Panc1 (cell line): Measurements from ENCODE around the gene CMIP. TPM values are rescaled to one million over a fixed set of nuclear protein-coding genes. Genes with fewer than 3 reads are reported as not detected.
A peak's percentile ranks its signal among the peaks of the same experiment; 100 is the strongest.

Source experiments
- ATAC-seq: fragments of 200-7000 bp; cut with Tn5 transposase; 2 replicates; pipeline ENCODE4 v1.9.1; 2020; ENCODE audit warnings: mild to moderate bottlenecking, moderate library complexity
- BruUV-seq: library from RNA; stranded (reverse); fragments of 400-500 nt; replicated peaks from 2 replicates; lab custom pipeline; 2021; lab: Mats Ljungman, UMichigan
- CTCF ChIA-PET: fragments of 300-600 bp; sonication (Branson Sonifier 250); formaldehyde crosslinking; loops from one replicate; lab custom pipeline; 2022; ENCODE audit warnings: antibody characterized with exemption; lab: Charles Lee
- POLR2A ChIA-PET: fragments of 300-600 bp; sonication (Branson Sonifier 250); formaldehyde crosslinking; loops from one replicate; lab custom pipeline; 2022; ENCODE audit warnings: antibody characterized with exemption; lab: Charles Lee
- DNase-seq: peaks from one replicate; pipeline ENCODE4 v3.0.0-alpha.2; 2010; ENCODE audit warnings: low read depth, low spot score
- H3K27ac ChIP-seq: 2 replicates; pipeline ENCODE4 v1.5.1; 2011; ENCODE audit warnings: mild to moderate bottlenecking, low read length, inconsistent platforms
- H3K27me3 ChIP-seq: fragments of 200-500 bp; sonication (Bioruptor generic); 2 replicates; pipeline ENCODE4 v1.6.0; 2014; ENCODE audit warnings: low read length, inconsistent platforms; ENCODE audit not compliant: control insufficient read depth, insufficient read depth
- H3K36me3 ChIP-seq: fragments of 200-500 bp; sonication (Bioruptor generic); 2 replicates; pipeline ENCODE4 v1.5.1; 2014; ENCODE audit warnings: inconsistent platforms, mild to moderate bottlenecking, low read length, moderate library complexity; ENCODE audit not compliant: control insufficient read depth, insufficient read depth
- H3K4me1 ChIP-seq: 2 replicates; pipeline ENCODE4 v1.5.1; 2011; ENCODE audit warnings: inconsistent platforms, mild to moderate bottlenecking, low read length, moderate library complexity; ENCODE audit not compliant: control insufficient read depth, insufficient read depth
- H3K4me3 ChIP-seq, 2 experiments: 2 replicates each; pipeline ENCODE4 v1.5.1; 2011 to 2012; ENCODE audit warnings: low read depth in 2 of 2, low read length in 2 of 2, mild to moderate bottlenecking in 2 of 2, inconsistent platforms in 1 of 2, moderate library complexity in 1 of 2
- H3K9me3 ChIP-seq: fragments of 200-500 bp; sonication (Bioruptor generic); 2 replicates; pipeline ENCODE4 v1.5.1; 2014; ENCODE audit warnings: low read depth, mild to moderate bottlenecking, inconsistent platforms, low read length, moderate library complexity; ENCODE audit not compliant: control insufficient read depth, insufficient read depth
- CTCF ChIP-seq: fragments of 450-650 bp; IDR thresholded peaks from 2 replicates; pipeline ENCODE4 v1.5.1; 2017; ENCODE audit warnings: mild to moderate bottlenecking
- POLR2AphosphoS5 ChIP-seq: IDR thresholded peaks from 2 replicates; pipeline ENCODE4 v1.6.1; 2012; ENCODE audit warnings: mild to moderate bottlenecking, low read depth, low read length, moderate library complexity
- REST ChIP-seq, 2 experiments: IDR thresholded peaks; 2 replicates each; pipeline ENCODE4 v1.6.1; 2011 to 2012; ENCODE audit warnings: low read depth in 2 of 2, control low read depth in 1 of 2, low read length in 1 of 2, mild to moderate bottlenecking in 1 of 2, moderate library complexity in 1 of 2; ENCODE audit not compliant: insufficient read depth in 1 of 2
- SIN3A ChIP-seq: IDR thresholded peaks from 2 replicates; pipeline ENCODE4 v1.6.1; 2012; ENCODE audit warnings: low read depth, mild to moderate bottlenecking, low read length, moderate library complexity, borderline replicate concordance; ENCODE audit not compliant: insufficient read depth
- TCF7L2 ChIP-seq: IDR thresholded peaks from 2 replicates; pipeline ENCODE4 v1.6.1; 2011; ENCODE audit warnings: mild to moderate bottlenecking, low read depth, low read length, inconsistent platforms
- in situ Hi-C: cut with HindIII; loops from 2 replicates; pipeline ENCODE4 v1.10.0; 2016; ENCODE audit warnings: low sequenced_read_pairs, low pct_unique_long_range_greater_than_20kb
- intact Hi-C: fragments of 100-400 bp; cut with micrococcal nuclease; formaldehyde crosslinking; loops from one replicate; pipeline ENCODE4 v1.10.0; 2022; ENCODE audit not compliant: unreplicated experiment
- total RNA-seq: library from RNA; stranded (reverse); gene quantifications from one replicate; pipeline ENCODE4 v1.2.1, GENCODE V29; 2021; ENCODE audit not compliant: unreplicated experiment

The CMIP gene
- total RNA-seq, 1 experiment from 2014 or later = 49.7 TPM

GRCh38 chr16:81624760-81625543, 180.3 kb downstream of the CMIP start:
- ATAC-seq (no peak), DNase-seq (no peak)
- in situ Hi-C loops = no loop called here
- no TSS peak for BruUV-seq
- intact Hi-C loops = no loop called here
- no peaks in the 10 kb centered on the region for H3K36me3 ChIP-seq
- TF ChIP-seq REST (IDR thresholded peaks at IDR 0.05; ENCODE audit: insufficient read depth in 1 of 2, low read depth in 2 of 2, low read length in 1 of 2) = no peak
- no peak for TF ChIP-seq TCF7L2
- no peak for TF ChIP-seq CTCF
- TF ChIP-seq POLR2AphosphoS5 = no peak
- TF ChIP-seq SIN3A = no peak
- H3K4me3 ChIP-seq = no peak overlapping the region
- no peaks in the 10 kb centered on the region; the same call in 1 of the 2 replicates for H3K4me1 ChIP-seq
- POLR2A ChIA-PET = no interaction called here
- H3K9me3 ChIP-seq = no peaks in the 10 kb centered on the region
- CTCF ChIA-PET = no interaction called here
- H3K27ac ChIP-seq = peak overlapping the region; percentile 29; the same call in 1 of the 2 replicates
- no peaks in the 10 kb centered on the region for H3K27me3 ChIP-seq

- Histone ChIP-seq H3K9me3 (no peaks in the 10 kb centered on the region), H3K4me3 (no peak overlapping the region), H3K27ac (peak overlapping the region; percentile 29; the same call in 1 of the 2 replicates), H3K4me1 (no peaks in the 10 kb centered on the region; the same call in 1 of the 2 replicates), H3K27me3 (no peaks in the 10 kb centered on the region), H3K36me3 (no peaks in the 10 kb centered on the region)
- no peak for DNase-seq
- in situ Hi-C loops = no loop called here
- TF ChIP-seq REST (IDR thresholded peaks at IDR 0.05; ENCODE audit: insufficient read depth in 1 of 2, low read depth in 2 of 2, low read length in 1 of 2) (no peak), CTCF (no peak), POLR2AphosphoS5 (no peak), TCF7L2 (no peak), SIN3A (no peak)
- peak; percentile 55; the same call in 1 of the 2 replicates for ATAC-seq
- BruUV-seq = no TSS peak
- ChIA-PET CTCF (no interaction called here), POLR2A (no interaction called here)
- intact Hi-C loops = no loop called here
Measured at GRCh38 chr16:81625544-81626153, 181.0 kb downstream of the CMIP start.
